HG03196 (cell line): ENCODE data around the gene MPLKIP.
"Not testable (repeated sequence)": the region's sequence is repeated elsewhere in the genome, so short reads cannot be mapped to it uniquely, and the experiment has no call there.

Source experiments
- ATAC-seq: cut with Tn5 transposase; IDR thresholded peaks from one replicate; pipeline ENCODE4 v1.9.1; 2021; ENCODE audit not compliant: unreplicated experiment

The MPLKIP gene

DNA sequence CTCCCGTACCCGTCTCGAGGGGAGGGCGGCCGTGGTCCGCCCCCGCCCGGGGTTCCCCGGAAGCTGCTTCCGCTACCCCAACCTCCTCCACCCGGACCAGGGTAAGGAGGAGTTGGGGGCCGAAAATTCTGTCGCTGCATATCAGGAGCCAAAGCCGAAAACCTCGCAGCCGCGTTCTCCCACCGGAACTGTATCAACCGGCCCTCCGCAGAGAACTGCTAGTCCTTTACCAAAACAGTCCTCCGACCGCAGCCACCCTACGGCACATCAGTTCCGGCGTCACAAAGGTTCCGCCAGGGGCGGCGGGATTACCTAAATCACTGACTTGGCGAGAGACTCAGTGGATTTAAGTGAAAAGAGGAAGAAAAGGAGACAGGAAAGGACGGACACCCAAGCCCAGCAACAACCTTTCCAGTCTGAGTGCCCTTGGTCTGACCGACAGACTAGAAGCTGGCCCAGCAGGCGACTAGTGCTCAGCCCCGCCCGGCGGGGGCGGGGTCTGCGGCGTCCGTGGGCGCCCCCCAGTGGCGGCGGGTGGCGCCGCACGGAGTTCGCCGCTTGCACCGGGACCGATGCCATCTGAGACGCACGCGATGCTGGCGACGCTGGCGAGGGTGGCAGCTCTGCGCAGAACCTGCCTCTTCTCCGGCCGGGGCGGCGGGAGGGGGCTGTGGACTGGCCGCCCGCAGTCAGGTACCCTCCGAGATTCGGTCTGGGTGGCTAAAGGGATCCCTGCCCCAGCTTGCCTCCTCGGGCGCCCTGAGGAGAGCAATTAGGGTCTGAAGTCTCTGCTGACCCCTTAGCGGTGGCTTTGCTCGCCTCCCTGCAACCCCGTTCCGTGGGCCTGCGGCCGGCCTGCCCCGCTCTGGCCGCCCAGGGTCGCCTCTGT is at the start of gene MPLKIP, which contains the start of gene SUGCT:
Gene MPLKIP, minus strand, starts transcription at position 195 of the 889 bp plus-strand sequence. Its CDS starts 55 bp downstream, at position 140.
Gene SUGCT, plus strand, starts transcription at position 578 of the 889 bp plus-strand sequence.
- ATAC-seq: peak; percentile 93

- no peak for ATAC-seq
Observed at GRCh38 chr7:40182452-40182851, 48.0 kb upstream of the MPLKIP start.

DNA sequence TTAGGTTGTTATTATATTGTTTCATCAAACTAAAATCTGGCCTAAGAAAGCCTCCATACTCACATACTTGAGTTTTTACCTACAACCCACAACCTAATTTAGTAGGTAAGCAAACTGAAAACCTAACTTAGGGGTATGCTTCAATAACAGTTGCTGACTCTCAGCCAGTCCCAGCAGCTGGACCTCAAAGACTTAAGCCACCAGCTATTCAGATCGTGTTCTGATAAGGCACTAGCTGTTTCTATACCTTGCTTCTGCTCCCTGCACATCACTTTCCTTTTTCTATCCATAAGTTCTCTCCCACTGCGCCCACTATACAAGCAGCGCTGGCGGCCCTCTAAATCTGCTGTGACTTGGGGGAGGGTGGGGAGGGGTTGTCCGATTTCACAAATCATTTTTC is 42.6 kb upstream of the MPLKIP start:
- ATAC-seq: no peak

DNA sequence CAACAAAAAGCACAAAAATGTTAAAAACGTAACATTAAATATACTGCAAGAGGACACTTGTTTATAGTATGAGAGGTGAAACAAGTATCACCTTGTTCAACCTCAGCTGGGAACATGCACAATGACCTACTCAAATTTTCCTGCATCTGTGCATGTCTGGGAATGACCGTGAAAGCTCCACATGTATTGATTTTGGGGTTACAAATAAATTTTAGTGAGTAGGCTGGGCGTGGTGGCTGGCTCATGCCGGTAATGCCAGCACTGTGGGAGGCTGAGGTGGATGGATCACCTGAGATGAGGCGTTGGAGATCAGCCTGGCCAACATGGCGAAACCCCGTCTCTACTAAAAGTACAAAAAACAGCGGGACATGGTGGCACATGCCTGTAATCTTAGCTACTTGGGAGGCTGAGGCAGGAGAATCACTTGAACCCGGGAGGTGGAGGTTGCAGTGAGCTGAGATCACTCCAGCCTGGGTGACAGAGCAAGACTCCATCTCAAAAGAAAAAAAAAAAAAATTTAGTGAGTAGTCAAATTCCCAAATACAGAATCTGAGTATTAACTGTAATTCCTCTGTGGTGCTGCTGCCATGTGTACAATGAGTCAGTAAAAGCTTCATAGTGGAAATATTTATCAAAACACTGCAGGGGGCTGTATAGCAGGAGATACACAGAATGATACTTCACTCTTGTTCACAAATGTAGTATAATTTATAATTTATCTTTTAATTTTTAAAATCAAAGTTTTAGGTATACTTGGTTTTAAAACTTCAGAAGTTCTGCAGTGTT is 41.5 kb upstream of the MPLKIP start:
- ATAC-seq: no peak

GRCh38 chr7:40175256-40175655 is 40.8 kb upstream of the MPLKIP start:
- ATAC-seq: not testable (repeated sequence)

GRCh38 chr7:40173121-40173520 is 38.7 kb upstream of the MPLKIP start:
- not testable (repeated sequence) for ATAC-seq

GRCh38 chr7:40168266-40168665 is 33.8 kb upstream of the MPLKIP start:
- ATAC-seq: not testable (repeated sequence)

DNA sequence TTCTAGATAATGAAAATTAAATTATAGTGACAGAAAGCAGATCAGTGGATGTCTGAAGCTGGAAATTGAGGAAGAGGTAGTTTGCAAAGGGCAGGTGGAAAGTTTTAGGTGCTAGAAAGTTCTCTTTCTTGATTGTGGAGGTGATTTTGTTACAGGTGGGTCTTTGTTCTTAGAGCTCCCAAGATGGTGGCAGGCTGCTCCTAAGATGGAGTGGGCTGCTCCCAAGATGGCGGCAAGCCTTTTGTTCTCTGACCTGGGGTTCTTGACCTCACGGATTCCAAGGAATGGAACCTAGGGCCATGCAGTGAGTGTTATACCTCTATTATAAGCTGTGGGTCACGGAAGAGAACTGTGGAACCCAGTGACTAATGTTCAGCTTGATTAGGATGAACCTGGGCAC is 32.9 kb upstream of the MPLKIP start:
- ATAC-seq: no peak

GRCh38 chr7:40165216-40165615 is 30.8 kb upstream of the MPLKIP start:
- no peak for ATAC-seq

DNA sequence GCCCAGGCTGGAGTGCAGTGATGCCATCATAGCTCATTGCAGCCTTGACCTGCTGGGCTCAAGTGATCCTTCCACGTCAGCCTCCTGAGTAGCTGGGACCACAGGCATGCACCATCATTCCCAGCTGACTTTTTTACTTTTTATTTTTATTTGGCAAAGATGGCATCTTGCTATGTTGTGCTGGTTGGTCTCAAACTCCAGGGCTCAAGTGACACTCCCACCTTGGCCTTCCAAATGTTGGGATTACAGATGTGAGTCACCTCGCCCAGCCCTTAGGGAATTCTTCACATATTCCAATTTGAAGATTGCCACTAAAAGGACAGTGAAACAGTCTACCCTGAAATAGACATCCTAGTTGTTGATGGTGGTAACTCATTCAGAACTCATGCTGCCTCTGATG is 28.1 kb upstream of the MPLKIP start:
- ATAC-seq: no peak

DNA sequence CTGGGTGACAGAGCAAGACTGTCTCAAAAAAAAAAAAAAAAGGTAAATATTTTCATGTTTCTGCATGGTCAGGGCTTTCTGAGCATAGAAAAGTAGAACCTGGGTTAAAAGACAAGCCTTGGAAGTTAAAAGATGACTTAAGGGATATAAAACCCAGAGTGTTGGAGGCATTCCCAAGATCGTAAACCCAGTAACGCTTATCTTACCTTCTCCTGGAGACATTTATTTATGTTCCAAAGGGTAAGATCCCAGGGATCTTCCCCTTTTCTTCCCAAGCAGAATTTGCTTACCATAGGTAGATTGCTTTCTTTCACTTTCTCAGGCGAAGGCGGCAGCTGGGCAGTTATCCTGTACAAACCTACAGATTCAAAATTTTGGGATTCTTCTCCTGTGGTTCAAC is 22.6 kb upstream of the MPLKIP start:
- no peak for ATAC-seq

DNA sequence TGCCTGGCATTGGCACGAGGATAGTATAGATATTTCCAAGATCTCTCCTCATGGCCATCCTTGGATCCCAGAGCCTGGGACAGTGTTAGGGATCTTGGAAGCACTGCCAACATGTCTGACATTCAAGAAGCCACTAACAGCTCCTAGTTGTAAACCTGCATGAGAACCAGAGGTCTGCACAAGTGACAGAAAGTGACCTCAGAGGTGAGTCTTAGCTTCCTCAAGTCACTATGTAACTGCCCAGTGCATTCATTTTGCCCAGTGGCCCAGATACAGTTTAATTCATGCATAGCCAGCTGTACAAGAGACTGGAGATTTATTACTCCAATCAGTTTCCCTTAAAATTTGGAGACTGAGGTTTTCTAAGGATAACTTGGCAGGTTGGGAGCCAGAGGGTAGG is 17.1 kb upstream of the MPLKIP start:
- ATAC-seq: no peak

DNA sequence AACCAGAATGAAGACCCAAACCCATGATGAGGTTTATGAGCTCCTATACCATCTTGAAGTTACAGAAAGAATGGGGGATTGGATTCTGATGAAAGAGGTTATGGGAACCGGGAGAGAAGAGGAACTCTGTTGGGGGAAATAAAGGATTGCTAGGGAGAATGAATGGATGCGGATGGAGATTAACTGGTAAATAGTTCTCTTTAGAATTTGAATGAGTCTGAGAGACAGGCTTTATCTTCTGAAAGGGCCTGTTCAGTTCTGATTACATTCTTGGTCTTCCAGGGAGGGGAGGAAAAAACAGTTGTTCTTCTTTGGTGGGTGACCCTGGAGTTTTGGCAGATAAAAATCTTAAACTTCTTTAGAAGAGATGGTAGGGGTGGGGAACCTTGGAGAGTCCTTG is 14.2 kb upstream of the MPLKIP start:
- ATAC-seq: no peak

GRCh38 chr7:40148247-40148580 is 13.8 kb upstream of the MPLKIP start:
- ATAC-seq: not testable (repeated sequence)

DNA sequence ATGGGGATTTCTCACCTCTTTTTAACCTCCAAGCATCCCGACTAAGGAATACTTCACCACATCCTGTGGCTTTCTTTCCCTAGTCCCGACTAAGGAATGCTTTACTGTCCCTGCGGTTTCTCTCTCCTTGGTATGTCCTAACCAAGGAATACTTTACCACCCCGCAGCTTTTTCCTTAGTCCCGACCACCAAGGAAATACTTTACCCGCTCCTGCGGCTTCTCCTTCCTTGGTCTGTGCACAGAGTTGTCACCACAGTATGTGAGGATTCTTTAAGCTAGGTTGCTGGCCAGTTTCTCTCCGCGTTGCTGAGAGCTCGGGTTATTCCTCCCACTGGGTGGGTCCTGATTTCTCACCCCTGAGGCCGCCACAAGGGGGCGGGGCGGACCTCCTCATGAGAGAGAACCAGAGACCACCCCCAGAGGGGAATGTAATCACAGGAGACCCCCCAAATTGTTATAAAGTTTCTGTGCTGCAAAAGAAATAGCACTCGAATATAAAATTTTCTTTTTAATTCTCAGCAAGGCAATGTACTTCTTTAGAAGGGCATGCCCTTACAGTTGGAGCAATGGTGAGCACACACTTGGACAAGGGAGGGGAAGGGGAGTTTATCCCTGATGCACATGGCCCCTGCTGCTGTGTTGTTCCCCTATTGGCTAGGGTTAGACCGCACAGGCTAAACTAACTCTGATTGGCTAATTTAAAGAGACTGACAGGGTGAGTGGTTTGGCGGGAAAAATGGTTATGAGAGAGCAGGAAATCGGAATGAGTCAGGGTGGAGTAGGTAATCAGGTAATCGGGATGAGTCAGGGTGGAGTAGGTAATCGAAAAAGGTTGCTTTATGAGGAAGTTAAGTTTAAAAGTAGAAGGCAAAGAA is 13.2 kb upstream of the MPLKIP start:
- ATAC-seq: no peak

GRCh38 chr7:40145596-40146130 is 11.2 kb upstream of the MPLKIP start:
- ATAC-seq: not testable (repeated sequence)

DNA sequence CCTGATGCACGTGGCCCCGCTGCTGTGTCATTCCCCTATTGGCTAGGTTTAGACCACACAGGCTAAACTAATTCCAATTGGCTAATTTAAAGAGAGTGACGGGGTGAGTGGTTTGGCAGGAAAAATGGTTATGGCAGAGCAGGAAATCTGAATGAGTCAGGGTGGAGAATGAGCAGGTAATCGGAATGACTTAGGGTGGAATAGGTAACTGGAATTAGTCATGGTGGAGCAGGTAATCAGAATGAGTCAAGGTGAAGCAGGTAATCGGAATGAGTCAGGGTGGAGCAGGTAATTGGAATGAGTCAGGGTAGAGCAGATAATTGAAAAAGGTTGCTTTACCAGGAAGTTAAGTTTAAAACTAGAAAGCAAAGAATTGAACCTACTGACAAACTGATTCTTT is 7.5 kb upstream of the MPLKIP start:
- ATAC-seq: not testable (repeated sequence)

DNA sequence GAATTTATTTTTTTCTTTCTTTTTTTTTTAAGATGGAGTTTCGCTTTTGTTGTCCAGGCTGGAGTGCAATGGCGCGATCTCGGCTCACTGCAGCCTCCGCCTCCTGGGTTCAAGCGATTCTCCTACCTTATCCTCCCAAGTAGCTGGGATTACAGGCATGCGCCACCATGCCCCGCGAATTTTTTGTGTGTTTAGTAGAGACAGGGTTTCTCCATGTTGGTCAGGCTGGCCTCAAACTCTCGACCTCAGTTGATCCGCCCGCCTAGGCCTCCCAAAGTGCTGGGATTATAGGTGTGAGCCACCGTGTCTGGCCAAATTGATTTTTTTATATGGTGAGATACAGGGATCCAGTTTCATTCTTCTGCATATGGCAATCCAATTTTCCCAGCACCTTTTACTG is 5.5 kb upstream of the MPLKIP start:
- not testable (repeated sequence) for ATAC-seq

GRCh38 chr7:40138973-40139372 is 4.6 kb upstream of the MPLKIP start:
- ATAC-seq: no peak

GRCh38 chr7:40137563-40137962 is 3.1 kb upstream of the MPLKIP start:
- no peak for ATAC-seq

DNA sequence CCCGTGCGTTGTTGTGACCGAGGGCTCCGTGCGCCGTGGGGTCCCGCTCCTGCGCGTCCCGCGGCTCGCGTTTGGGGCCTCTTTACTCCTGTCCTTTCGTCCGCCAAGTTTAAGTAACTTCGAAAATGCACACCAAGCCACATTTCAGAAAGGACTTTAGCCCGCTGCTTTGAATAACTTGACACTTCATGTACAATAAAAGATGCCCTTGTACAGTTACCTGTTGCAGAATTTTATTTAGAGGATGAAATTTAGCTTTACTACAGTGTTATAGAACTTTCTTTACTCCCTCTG is 842 bp upstream of the MPLKIP start:
- ATAC-seq: no peak
